Natural killer cell treated with Interleukin-12 subunit alpha and Interleukin-12 subunit beta and Interleukin-15 and Interleukin-18, amount 100 ng/mL, for 72 hours (primary cell): ENCODE results near the gene ATP5PB. TPM values are rescaled to one million over a fixed set of nuclear protein-coding genes. Genes with fewer than 3 reads are reported as not detected.

Source experiments
- ATAC-seq, 2 donors: fragments of 150-1000 bp; cut with Tn5 transposase in 1 of 2; sonication (Bioruptor Pico), chemical (Tn5 transposase) in 1 of 2; 2 replicates each; pipeline ENCODE4 v1.10.0; 2021
- DNase-seq: peaks from one replicate; pipeline ENCODE4 v3.0.0; 2022; ENCODE audit warnings: low spot score
- H3K27ac Mint-ChIP-seq, 2 donors: 1 replicate in 1 of 2; 2 replicates in 1 of 2; pipeline ENCODE4 v1.8.0; 2022; ENCODE audit warnings: mixed read lengths in 2 of 2, mild to moderate bottlenecking in 1 of 2, moderate library complexity in 1 of 2
- H3K27me3 Mint-ChIP-seq, 2 donors: 1 replicate in 1 of 2; 2 replicates in 1 of 2; pipeline ENCODE4 v1.8.0; 2022; ENCODE audit warnings: mixed read lengths in 2 of 2
- H3K36me3 Mint-ChIP-seq: one replicate; pipeline ENCODE4 v1.8.0; 2022; ENCODE audit warnings: mixed read lengths
- H3K4me1 Mint-ChIP-seq, 2 donors: 1 replicate in 1 of 2; 2 replicates in 1 of 2; pipeline ENCODE4 v1.8.0; 2022; ENCODE audit warnings: low read depth in 2 of 2, mixed read lengths in 2 of 2, mild to moderate bottlenecking in 1 of 2
- H3K4me3 Mint-ChIP-seq: one replicate; pipeline ENCODE4 v1.8.0; 2022; ENCODE audit warnings: mixed read lengths
- H3K9me3 Mint-ChIP-seq: 2 replicates; pipeline ENCODE4 v1.8.0; 2022; ENCODE audit warnings: mixed read lengths
- total RNA-seq, 2 donors: library from RNA; stranded (reverse); gene quantifications; one replicate each; pipeline ENCODE4 v1.2.3, GENCODE V29; 2022

Gene ATP5PB
- total RNA-seq, 2 donors from 2014 or later: 188 to 272 TPM

DNA sequence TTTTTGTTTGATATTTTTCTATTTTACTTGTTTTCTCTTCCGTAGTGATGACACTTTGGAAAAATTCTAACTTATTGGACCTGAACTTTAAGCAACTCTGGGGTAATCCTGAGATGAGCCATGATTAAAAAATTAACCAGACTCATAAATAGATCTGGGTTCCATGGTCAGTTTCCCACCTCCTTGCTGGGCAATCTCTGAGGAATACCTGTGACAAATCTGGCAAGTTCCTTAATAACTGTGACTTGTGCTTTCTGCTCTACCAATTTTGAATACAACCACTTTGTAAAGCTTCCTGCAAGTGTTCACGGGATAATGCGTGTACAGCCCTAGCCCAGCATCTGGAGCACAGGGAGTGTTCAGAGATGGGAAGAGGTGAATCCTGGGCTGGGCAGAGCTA, 25.0 kb upstream of the ATP5PB start:
- Mint-ChIP-seq H3K27me3 (peaks cover 12 to 14% of the 10 kb centered on the region in 2 donors), H3K27ac (no peak overlapping the region), H3K36me3 (no peaks in the 10 kb centered on the region), H3K4me3 (no peak overlapping the region), H3K4me1 (no peaks in the 10 kb centered on the region), H3K9me3 (no peaks in the 10 kb centered on the region)
- ATAC-seq (no peak), DNase-seq (no peak)

GRCh38 chr1:111436726-111437125, 12.5 kb upstream of the ATP5PB start:
- H3K4me1 Mint-ChIP-seq: no peaks in the 10 kb centered on the region

DNA sequence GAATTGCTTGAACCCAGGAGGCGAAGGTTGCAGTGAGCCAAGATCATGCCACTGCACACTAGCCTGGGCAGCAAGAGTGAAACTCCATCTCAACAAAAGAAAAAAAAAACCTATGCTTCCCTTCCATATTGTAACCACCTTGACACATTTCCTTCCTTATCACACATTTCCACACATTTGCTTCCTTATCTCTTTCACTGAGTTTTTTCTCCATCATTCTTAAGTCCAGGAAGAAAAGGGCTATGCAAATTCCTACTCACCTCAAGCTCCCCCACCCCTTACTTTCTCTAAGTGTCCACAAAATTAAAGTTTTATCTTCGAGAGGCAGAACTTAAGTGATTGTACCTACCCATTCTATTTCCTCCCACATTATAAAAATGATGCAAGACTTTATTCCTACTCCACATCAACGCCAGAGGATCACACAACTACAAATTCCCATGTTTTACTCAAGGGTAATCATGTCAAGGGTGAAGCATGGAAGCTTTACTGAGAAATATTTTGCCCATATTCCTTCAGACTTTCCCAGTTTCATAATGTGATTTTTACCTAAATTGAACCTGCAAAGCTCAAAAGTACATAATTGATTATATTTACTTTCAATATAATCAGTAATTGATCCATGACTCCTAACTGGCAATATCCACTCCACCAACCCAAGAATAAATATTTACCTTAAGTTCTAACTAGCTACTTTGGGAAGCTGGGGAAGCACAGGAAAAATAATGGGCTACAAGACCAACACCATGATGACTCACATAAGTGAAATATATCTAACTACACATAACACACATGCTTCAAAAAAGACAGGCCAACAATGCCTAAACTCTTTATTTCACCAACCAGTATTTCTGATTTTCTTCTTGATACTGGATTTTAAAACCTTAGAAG, 9.6 kb upstream of the ATP5PB start:
- peaks cover 0 to 3% of the 10 kb centered on the region in 2 donors for H3K4me1 Mint-ChIP-seq
- peaks cover 25% of the 10 kb centered on the region for H3K36me3 Mint-ChIP-seq
- peak overlapping the region in 1 of 2 donors; percentile 36 for H3K27ac Mint-ChIP-seq
- H3K9me3 Mint-ChIP-seq: no peaks in the 10 kb centered on the region
- no peak overlapping the region for H3K4me3 Mint-ChIP-seq
- DNase-seq (no peak), ATAC-seq (no peak)
- H3K27me3 Mint-ChIP-seq: no peaks in the 10 kb centered on the region

More at GRCh38 chr1:111436726-111437125, 12.5 kb upstream of the ATP5PB start:
- Mint-ChIP-seq H3K27me3 (no peaks in the 10 kb centered on the region), H3K9me3 (no peaks in the 10 kb centered on the region), H3K27ac (no peak overlapping the region), H3K4me3 (no peak overlapping the region), H3K36me3 (peaks cover 16% of the 10 kb centered on the region)
- ATAC-seq: no peak
- no peak for DNase-seq

- no peaks in the 10 kb centered on the region for H3K27me3 Mint-ChIP-seq
- H3K4me1 Mint-ChIP-seq: peaks cover 5 to 7% of the 10 kb centered on the region in 2 donors
- H3K9me3 Mint-ChIP-seq: no peaks in the 10 kb centered on the region
- ATAC-seq (peak in 1 of 2 donors; percentile 48), DNase-seq (no peak)
- H3K36me3 Mint-ChIP-seq: peaks cover 32% of the 10 kb centered on the region
- no peak overlapping the region for H3K4me3 Mint-ChIP-seq
- H3K27ac Mint-ChIP-seq: no peak overlapping the region
These were observed 7.6 kb upstream of the ATP5PB start for GRCh38 chr1:111441573-111442192.

- DNase-seq: no peak
- peak in 1 of 2 donors; percentile 49 for ATAC-seq
- no peak overlapping the region for H3K27ac Mint-ChIP-seq
- H3K27me3 Mint-ChIP-seq: no peaks in the 10 kb centered on the region
- no peaks in the 10 kb centered on the region for H3K9me3 Mint-ChIP-seq
- peaks cover 33% of the 10 kb centered on the region for H3K36me3 Mint-ChIP-seq
- H3K4me1 Mint-ChIP-seq: peaks cover 11 to 12% of the 10 kb centered on the region in 2 donors
- no peak overlapping the region for H3K4me3 Mint-ChIP-seq
These were observed 6.8 kb upstream of the ATP5PB start for GRCh38 chr1:111442457-111442856.

GRCh38 chr1:111444031-111444430, 5.2 kb upstream of the ATP5PB start:
- H3K9me3 Mint-ChIP-seq: no peaks in the 10 kb centered on the region
- peaks cover 21 to 23% of the 10 kb centered on the region in 2 donors for H3K4me1 Mint-ChIP-seq
- peaks cover 33% of the 10 kb centered on the region for H3K36me3 Mint-ChIP-seq
- no peak overlapping the region for H3K4me3 Mint-ChIP-seq
- H3K27ac Mint-ChIP-seq: peak overlapping the region in 1 of 2 donors; percentile 10
- ATAC-seq (no peak), DNase-seq (no peak)
- H3K27me3 Mint-ChIP-seq: no peaks in the 10 kb centered on the region

DNA sequence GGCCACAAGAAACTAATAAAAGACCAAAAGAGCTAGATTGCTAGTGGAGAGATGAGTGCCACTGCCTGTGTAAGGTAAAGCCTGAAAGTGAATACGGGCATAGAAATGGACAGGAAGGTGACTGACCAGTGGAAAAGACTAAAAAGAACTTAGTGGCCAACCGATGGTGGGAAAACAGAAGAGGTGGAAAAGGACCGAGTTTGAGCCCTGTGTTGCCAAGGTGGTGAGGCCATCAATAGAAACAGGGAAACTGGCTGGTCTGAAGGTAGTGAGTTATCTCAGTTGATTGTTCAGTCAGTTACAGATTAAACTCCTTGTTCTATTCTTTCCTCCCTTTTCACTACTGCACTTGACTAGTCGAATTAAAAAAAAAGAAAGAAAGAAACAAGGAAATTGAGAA, 2.7 kb upstream of the ATP5PB start:
- H3K4me3 Mint-ChIP-seq: peak overlapping the region; percentile 100
- peaks cover 30% of the 10 kb centered on the region for H3K36me3 Mint-ChIP-seq
- peak overlapping the region; percentile 28 to 100 for H3K27ac Mint-ChIP-seq
- H3K27me3 Mint-ChIP-seq: no peaks in the 10 kb centered on the region
- ATAC-seq (no peak), DNase-seq (no peak)
- H3K9me3 Mint-ChIP-seq: no peaks in the 10 kb centered on the region
- H3K4me1 Mint-ChIP-seq: peaks cover 40 to 47% of the 10 kb centered on the region in 2 donors

GRCh38 chr1:111446967-111447892, 2.0 kb upstream of the ATP5PB start:
- H3K27me3 Mint-ChIP-seq: no peaks in the 10 kb centered on the region
- H3K4me1 Mint-ChIP-seq: peaks cover 44 to 54% of the 10 kb centered on the region in 2 donors
- H3K36me3 Mint-ChIP-seq: peaks cover 34% of the 10 kb centered on the region
- DNase-seq (no peak), ATAC-seq (no peak)
- H3K4me3 Mint-ChIP-seq: peak overlapping the region; percentile 100
- H3K9me3 Mint-ChIP-seq: no peaks in the 10 kb centered on the region
- peak overlapping the region; percentile 100 for H3K27ac Mint-ChIP-seq

GRCh38 chr1:111448482-111448917, 764 bp upstream of the ATP5PB start:
- Mint-ChIP-seq H3K4me1 (peaks cover 50 to 56% of the 10 kb centered on the region in 2 donors), H3K27ac (peak overlapping the region; percentile 100), H3K27me3 (no peaks in the 10 kb centered on the region), H3K9me3 (no peaks in the 10 kb centered on the region), H3K4me3 (peak overlapping the region; percentile 100), H3K36me3 (peaks cover 29% of the 10 kb centered on the region)
- ATAC-seq: peak in 1 of 2 donors; percentile 62
- no peak for DNase-seq

DNA sequence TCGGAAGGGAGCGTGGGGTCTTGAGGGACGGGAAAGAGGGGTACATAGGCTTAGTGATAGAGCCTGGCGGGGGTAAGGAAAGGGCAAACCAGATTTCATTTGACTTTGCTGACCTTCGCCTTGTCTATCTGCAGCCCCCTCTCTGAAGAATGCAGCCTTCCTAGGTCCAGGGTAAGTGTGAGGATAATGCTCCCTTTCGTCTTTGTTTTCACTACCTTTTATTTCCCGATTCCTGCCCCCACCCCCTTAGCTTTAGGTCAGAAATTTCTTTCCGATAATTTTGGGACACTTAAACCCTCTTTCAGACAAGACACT, 396 bp downstream of the ATP5PB start:
- H3K4me3 Mint-ChIP-seq: peak overlapping the region; percentile 100
- H3K27me3 Mint-ChIP-seq: no peaks in the 10 kb centered on the region
- DNase-seq (no peak), ATAC-seq (no peak)
- H3K27ac Mint-ChIP-seq: peak overlapping the region; percentile 100
- peaks cover 25% of the 10 kb centered on the region for H3K36me3 Mint-ChIP-seq
- H3K4me1 Mint-ChIP-seq: peaks cover 56 to 64% of the 10 kb centered on the region in 2 donors
- H3K9me3 Mint-ChIP-seq: no peaks in the 10 kb centered on the region

GRCh38 chr1:111450185-111450584, 921 bp downstream of the ATP5PB start:
- ATAC-seq: no peak
- Mint-ChIP-seq H3K9me3 (no peaks in the 10 kb centered on the region), H3K27ac (peak overlapping the region; percentile 100), H3K36me3 (peaks cover 25% of the 10 kb centered on the region), H3K4me1 (peaks cover 60 to 69% of the 10 kb centered on the region in 2 donors), H3K27me3 (no peaks in the 10 kb centered on the region), H3K4me3 (peak overlapping the region; percentile 100)
- DNase-seq: no peak

GRCh38 chr1:111452581-111452980, 3.3 kb downstream of the ATP5PB start:
- Mint-ChIP-seq H3K4me3 (peak overlapping the region; percentile 5), H3K27ac (peak overlapping the region in 1 of 2 donors; percentile 100), H3K4me1 (peaks cover 58 to 66% of the 10 kb centered on the region in 2 donors), H3K36me3 (peaks cover 31% of the 10 kb centered on the region), H3K9me3 (no peaks in the 10 kb centered on the region), H3K27me3 (no peaks in the 10 kb centered on the region)
- no peak for ATAC-seq
- no peak for DNase-seq

DNA sequence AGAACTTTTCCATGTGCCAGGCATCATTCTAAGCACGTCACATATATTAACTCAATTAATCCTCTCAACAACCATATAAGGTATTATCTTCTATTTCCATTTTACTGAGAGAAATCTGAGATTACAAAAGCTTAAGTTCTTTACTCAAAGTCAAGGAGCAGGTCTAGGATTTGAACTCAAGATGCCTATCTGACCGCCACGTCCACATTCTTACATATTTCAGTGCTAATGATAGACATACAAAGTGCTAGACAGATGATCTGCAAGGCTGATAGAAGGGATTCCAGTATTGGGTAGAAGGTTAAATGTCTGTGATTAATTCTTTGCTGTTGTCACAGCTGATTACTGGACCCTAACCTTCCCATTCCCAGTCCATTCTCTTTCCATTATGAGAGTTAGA, 4.4 kb downstream of the ATP5PB start:
- Mint-ChIP-seq H3K9me3 (no peaks in the 10 kb centered on the region), H3K4me1 (peaks cover 51 to 57% of the 10 kb centered on the region in 2 donors), H3K4me3 (no peak overlapping the region), H3K27ac (no peak overlapping the region), H3K27me3 (no peaks in the 10 kb centered on the region), H3K36me3 (peaks cover 37% of the 10 kb centered on the region)
- DNase-seq (no peak), ATAC-seq (no peak)
